Kidney (tissue), 14 donors: ENCODE data around the gene TTLL11. TPM values are rescaled to one million over a fixed set of nuclear protein-coding genes. Genes with fewer than 3 reads are reported as not detected.

Experiments used
- DNase-seq, 5 donors: peaks; one replicate each; pipeline ENCODE4 v3.0.0-alpha.2; 2013 to 2020
- FAIRE-seq: peaks from 2 replicates; lab custom pipeline; 2012; peaks lifted over from hg19 to GRCh38; lab: Jason Lieb, UNC
- H3K27ac ChIP-seq, 2 donors: one replicate each; pipeline ENCODE4 v1.7.0; 2013; ENCODE audit warnings: low read depth in 2 of 2, low read length in 2 of 2, inconsistent platforms in 1 of 2
- H3K27me3 ChIP-seq: one replicate; pipeline ENCODE4 v1.7.1; 2013; ENCODE audit warnings: low read length, inconsistent platforms; ENCODE audit not compliant: control insufficient read depth, insufficient read depth
- H3K36me3 ChIP-seq, 3 donors: one replicate each; pipeline versions ENCODE4 v1.7.0 to v1.7.1; 2013; ENCODE audit warnings: low read length in 3 of 3, control low read depth in 1 of 3, inconsistent platforms in 1 of 3; ENCODE audit not compliant: insufficient read depth in 3 of 3, control insufficient read depth in 2 of 3
- H3K4me1 ChIP-seq, 3 donors: one replicate each; pipeline versions ENCODE4 v1.7.0 to v1.7.1; 2013; ENCODE audit warnings: low read length in 3 of 3, inconsistent platforms in 1 of 3, low read depth in 1 of 3; ENCODE audit not compliant: control insufficient read depth in 2 of 3, insufficient read depth in 2 of 3
- H3K4me3 ChIP-seq, 3 donors: one replicate each; pipeline versions ENCODE4 v1.7.0 to v1.8.1; 2013; ENCODE audit warnings: low read length in 3 of 3, control low read depth in 1 of 3, inconsistent platforms in 1 of 3
- H3K9ac ChIP-seq, 3 donors: one replicate each; pipeline versions ENCODE4 v1.7.0 to v1.7.1; 2013; ENCODE audit warnings: low read length in 3 of 3, control low read depth in 1 of 3, inconsistent platforms in 1 of 3
- H3K9me3 ChIP-seq, 3 donors: one replicate each; pipeline versions ENCODE4 v1.7.0 to v1.7.1; 2013; ENCODE audit warnings: low read length in 3 of 3, control low read depth in 1 of 3, inconsistent platforms in 1 of 3; ENCODE audit not compliant: control insufficient read depth in 2 of 3, insufficient read depth in 1 of 3
- intact Hi-C: fragments of 100-400 bp; cut with DNase I; formaldehyde crosslinking; loops from one replicate; pipeline ENCODE4 v1.11.1; 2022
- polyA plus RNA-seq: library from polyadenylated mRNA; stranded (reverse); fragments of 350-450 nt; fragmentation: Illumina TruSeq; extraction: RNeasy Lipid Tissue Mini Kit (QIAGEN cat#74804); gene quantifications from one replicate; pipeline ENCODE4 v1.2.3, GENCODE V29; 2014; ENCODE audit warnings: low read depth, low replicate concordance; ENCODE audit not compliant: insufficient read depth
- total RNA-seq: library from RNA; stranded (reverse); fragmentation: NEBNext Ultra II Directional; extraction: Animal tissue kit (Norgen Biotek cat#: 25700); gene quantifications from one replicate; pipeline ENCODE4 v1.2.1, GENCODE V29; 2021
- TF ChIP-seq, protein P1 (sequence below): IDR thresholded peaks from 3 replicates; pipeline ENCODE4 v1.5.1; 2012; ENCODE audit warnings: mild to moderate bottlenecking, moderate library complexity, borderline replicate concordance; ENCODE audit not compliant: insufficient read depth; ENCODE audit errors: extremely low read depth
- donor health status: control.
- donor health status: control.
- donor health status: control.
- donor health status: control.
- donor health status: control.
- donor health status: DM: yes; HTN: yes; CAD: no.
- donor health status: Normal renal cell carcinoma (clear cell type).

TTLL11 gene
- total and polyA plus RNA-seq, 2 donors from 2014 or later = 2.3 to 10.0 TPM

GRCh38 chr9:122125509-122126330, 32.6 kb upstream of the TTLL11 start:
- intact Hi-C loops = no loop called here
- H3K4me1 ChIP-seq = peaks cover 0 to 8% (median 0%) of the 10 kb centered on the region in 3 donors
- H3K9ac ChIP-seq = no peak overlapping the region
- H3K27me3 ChIP-seq = peaks cover 10% of the 10 kb centered on the region
- TF ChIP-seq, protein P1, sequence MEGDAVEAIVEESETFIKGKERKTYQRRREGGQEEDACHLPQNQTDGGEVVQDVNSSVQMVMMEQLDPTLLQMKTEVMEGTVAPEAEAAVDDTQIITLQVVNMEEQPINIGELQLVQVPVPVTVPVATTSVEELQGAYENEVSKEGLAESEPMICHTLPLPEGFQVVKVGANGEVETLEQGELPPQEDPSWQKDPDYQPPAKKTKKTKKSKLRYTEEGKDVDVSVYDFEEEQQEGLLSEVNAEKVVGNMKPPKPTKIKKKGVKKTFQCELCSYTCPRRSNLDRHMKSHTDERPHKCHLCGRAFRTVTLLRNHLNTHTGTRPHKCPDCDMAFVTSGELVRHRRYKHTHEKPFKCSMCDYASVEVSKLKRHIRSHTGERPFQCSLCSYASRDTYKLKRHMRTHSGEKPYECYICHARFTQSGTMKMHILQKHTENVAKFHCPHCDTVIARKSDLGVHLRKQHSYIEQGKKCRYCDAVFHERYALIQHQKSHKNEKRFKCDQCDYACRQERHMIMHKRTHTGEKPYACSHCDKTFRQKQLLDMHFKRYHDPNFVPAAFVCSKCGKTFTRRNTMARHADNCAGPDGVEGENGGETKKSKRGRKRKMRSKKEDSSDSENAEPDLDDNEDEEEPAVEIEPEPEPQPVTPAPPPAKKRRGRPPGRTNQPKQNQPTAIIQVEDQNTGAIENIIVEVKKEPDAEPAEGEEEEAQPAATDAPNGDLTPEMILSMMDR = no peak
- FAIRE-seq (no peak), DNase-seq (peak in 2 of 5 donors; percentile 61 to 70)
- H3K27ac ChIP-seq = no peak overlapping the region
- no peaks in the 10 kb centered on the region for H3K36me3 ChIP-seq
- H3K4me3 ChIP-seq = no peak overlapping the region
- H3K9me3 ChIP-seq = no peaks in the 10 kb centered on the region

DNA sequence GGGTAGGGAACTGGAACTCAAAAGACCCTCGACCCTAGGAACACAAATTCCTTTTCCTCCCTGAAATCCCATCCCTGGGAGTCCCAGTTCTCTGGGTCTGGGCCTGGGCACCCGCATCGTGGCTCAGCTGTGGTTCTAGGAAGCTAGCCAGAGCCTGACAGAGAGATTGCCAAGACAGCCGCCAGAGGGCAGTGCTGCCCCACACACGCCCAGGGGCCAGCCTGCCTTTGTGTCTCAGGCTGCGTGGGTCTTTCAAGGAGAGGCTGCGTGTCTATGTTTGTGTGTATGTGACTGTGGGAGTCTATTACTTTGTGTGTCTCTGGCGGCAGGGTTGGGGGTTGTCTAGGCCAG, 32.0 kb upstream of the TTLL11 start:
- Histone ChIP-seq H3K9ac (no peak overlapping the region), H3K4me1 (peaks cover 0 to 8% (median 0%) of the 10 kb centered on the region in 3 donors), H3K27ac (no peak overlapping the region), H3K36me3 (no peaks in the 10 kb centered on the region), H3K4me3 (no peak overlapping the region), H3K27me3 (peaks cover 10% of the 10 kb centered on the region), H3K9me3 (no peaks in the 10 kb centered on the region)
- FAIRE-seq (no peak), DNase-seq (peak; percentile 83 to 89 (median 86))
- TF ChIP-seq, protein P1 = peak; percentile 97
- intact Hi-C loops = no loop called here

DNA sequence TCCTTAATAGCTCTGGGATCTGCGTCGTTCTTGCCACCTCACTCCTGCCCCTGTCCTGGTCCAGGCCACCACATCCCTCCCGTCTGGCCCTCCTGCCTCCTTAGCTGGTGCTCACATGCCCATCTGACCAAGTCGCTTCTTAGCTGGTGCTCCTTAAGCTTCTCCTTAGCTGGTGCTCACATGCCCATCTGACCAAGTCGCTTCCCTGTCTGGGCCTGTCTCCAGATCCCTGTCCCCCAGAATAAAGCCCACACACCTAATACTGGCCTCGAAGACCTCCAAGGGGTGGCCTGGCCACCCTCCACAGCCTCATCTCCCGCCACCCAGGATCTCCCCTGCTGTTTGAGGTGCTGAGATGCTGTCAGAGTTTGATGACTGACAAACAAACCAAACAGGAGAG, 31.4 kb upstream of the TTLL11 start:
- Histone ChIP-seq H3K27me3 (peaks cover 10% of the 10 kb centered on the region), H3K9ac (no peak overlapping the region), H3K36me3 (no peaks in the 10 kb centered on the region), H3K4me3 (no peak overlapping the region), H3K9me3 (no peaks in the 10 kb centered on the region), H3K4me1 (peaks cover 0 to 8% (median 0%) of the 10 kb centered on the region in 3 donors), H3K27ac (no peak overlapping the region)
- intact Hi-C loops = loop anchor here (5.0 kb wide), 1 partner anchor 228 kb away; no protein-coding TSS in a partner anchor
- TF ChIP-seq, protein P1 = no peak
- no peak for FAIRE-seq
- peak in 1 of 5 donors; percentile 34 for DNase-seq
